Epithelial cell of esophagus (primary cell): Measurements from ENCODE around the gene MT1A.

Experiments used
- DNase-seq: peaks from one replicate; pipeline ENCODE4 v3.0.0; 2010; ENCODE audit warnings: low read depth
- H3K4me3 ChIP-seq: 2 replicates; pipeline ENCODE4 v1.5.1; 2011; ENCODE audit warnings: mild to moderate bottlenecking, low read length, control low read depth
- CTCF ChIP-seq: IDR thresholded peaks from 2 replicates; pipeline ENCODE4 v1.5.1; 2011; ENCODE audit warnings: low read depth, mild to moderate bottlenecking, low read length, control low read depth, inconsistent platforms; ENCODE audit not compliant: insufficient read depth; ENCODE audit errors: missing control alignments

The MT1A gene

GRCh38 chr16:56636616-56637413 lies 1.7 kb upstream of the MT1A start:
- TF ChIP-seq CTCF = no peak
- no peak overlapping the region for H3K4me3 ChIP-seq

GRCh38 chr16:56639045-56639444 lies 579 bp downstream of the MT1A start:
- no peak for TF ChIP-seq CTCF
- H3K4me3 ChIP-seq = no peak overlapping the region
- DNase-seq = no peak

More at GRCh38 chr16:56636616-56637413, 1.7 kb upstream of the MT1A start:
- DNase-seq = no peak

- no peak overlapping the region for H3K4me3 ChIP-seq
- no peak for DNase-seq
- no peak for TF ChIP-seq CTCF
These were observed 1.6 kb downstream of the MT1A start for GRCh38 chr16:56640076-56640475.

- H3K4me3 ChIP-seq = no peak overlapping the region
- no peak for DNase-seq
- no peak for TF ChIP-seq CTCF
These were observed 2.7 kb downstream of the MT1A start for GRCh38 chr16:56641166-56641565.

GRCh38 chr16:56643080-56643778 lies 4.8 kb downstream of the MT1A start:
- H3K4me3 ChIP-seq = no peak overlapping the region
- peak; percentile 34 for TF ChIP-seq CTCF
- DNase-seq = peak; percentile 66

GRCh38 chr16:56643833-56644232 lies 5.4 kb downstream of the MT1A start:
- DNase-seq = no peak
- H3K4me3 ChIP-seq = no peak overlapping the region
- TF ChIP-seq CTCF = no peak
